ENCODE data around the gene DDX50.
"Not testable (repeated sequence)": the region's sequence is repeated elsewhere in the genome, so short reads cannot be mapped to it uniquely, and the experiment has no call there.

DNA sequence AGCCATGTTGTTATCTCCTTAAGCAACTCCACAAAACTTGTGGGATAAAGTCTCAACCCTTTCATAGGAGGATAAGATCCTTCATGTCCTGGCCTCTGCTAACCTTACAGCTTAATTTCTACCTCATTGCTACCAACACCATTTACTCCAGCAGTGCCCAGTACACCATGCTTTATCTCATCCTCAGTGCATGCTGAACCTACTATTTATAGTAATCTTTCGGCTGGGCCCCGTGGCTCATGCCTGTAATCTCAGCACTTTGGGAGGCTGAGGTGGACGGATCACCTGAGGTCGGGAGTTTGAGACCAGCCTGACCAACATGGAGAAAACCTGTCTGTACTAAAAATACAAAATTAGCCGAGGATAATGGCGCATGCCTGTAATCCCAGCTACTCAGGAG, 78.6 kb downstream of the DDX50 start:
- TF ChIP-seq, protein P1, sequence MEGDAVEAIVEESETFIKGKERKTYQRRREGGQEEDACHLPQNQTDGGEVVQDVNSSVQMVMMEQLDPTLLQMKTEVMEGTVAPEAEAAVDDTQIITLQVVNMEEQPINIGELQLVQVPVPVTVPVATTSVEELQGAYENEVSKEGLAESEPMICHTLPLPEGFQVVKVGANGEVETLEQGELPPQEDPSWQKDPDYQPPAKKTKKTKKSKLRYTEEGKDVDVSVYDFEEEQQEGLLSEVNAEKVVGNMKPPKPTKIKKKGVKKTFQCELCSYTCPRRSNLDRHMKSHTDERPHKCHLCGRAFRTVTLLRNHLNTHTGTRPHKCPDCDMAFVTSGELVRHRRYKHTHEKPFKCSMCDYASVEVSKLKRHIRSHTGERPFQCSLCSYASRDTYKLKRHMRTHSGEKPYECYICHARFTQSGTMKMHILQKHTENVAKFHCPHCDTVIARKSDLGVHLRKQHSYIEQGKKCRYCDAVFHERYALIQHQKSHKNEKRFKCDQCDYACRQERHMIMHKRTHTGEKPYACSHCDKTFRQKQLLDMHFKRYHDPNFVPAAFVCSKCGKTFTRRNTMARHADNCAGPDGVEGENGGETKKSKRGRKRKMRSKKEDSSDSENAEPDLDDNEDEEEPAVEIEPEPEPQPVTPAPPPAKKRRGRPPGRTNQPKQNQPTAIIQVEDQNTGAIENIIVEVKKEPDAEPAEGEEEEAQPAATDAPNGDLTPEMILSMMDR (IDR thresholded peaks at IDR 0.05), result not testable (repeated sequence)
- not testable (repeated sequence) for TF ChIP-seq POLR2A (IDR thresholded peaks at IDR 0.05)
